C4-2B (cell line): Measurements from ENCODE around the gene PEX14.

Experiments
- CTCF ChIP-seq: fragments of 450-650 bp; conservative IDR thresholded peaks from 2 replicates; pipeline ENCODE4 v1.5.1; 2017; ENCODE audit warnings: mild to moderate bottlenecking
- ZFX ChIP-seq: fragments of 450-650 bp; IDR thresholded peaks from 2 replicates; pipeline ENCODE4 v1.6.1; 2017

DNA sequence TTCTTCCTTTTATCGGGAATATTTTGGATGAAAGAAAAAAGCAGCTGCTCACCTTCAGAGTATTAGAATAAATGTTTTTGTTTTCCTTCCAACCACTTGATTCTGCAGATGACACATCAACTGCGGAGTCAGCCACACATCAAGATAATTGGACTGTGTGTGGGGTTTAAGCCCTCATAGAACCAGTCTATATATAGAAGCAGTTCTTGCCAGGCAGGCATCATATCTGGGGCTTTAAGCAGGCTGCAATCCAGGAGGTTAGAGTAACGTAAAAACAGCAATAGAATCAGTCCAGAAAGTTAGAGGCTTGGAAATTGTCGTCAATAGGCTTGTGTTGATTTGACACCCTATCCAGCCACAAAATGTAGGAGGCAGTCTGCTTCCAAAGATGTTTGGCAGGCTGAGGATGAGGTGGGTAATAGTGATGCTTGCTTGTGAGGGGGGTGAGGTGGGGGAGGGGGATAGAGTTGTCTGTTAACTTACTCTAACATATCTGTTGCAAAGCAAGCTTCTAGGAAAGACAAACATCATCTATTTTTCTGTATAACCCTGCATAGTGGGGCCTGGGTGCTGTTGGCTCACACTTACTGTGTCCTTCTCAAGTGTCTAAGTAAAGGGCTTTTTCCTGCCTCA lies 64.8 kb downstream of the PEX14 start:
- TF ChIP-seq CTCF: no peak
- TF ChIP-seq ZFX: no peak
